Right cardiac atrium (tissue), 5 donors: Measurements from ENCODE around the gene NRBP1. TPM values are rescaled to one million over a fixed set of nuclear protein-coding genes. Genes with fewer than 3 reads are reported as not detected.
A peak's percentile ranks its signal among the peaks of the same experiment; 100 is the strongest.

ENCODE experiments used
- ATAC-seq, 2 donors: fragments of 200-7000 bp; cut with Tn5 transposase; one replicate each; pipeline versions ENCODE4 v1.8.0 to v1.9.1; 2020; ENCODE audit warnings: moderate library complexity in 2 of 2, mild to moderate bottlenecking in 1 of 2
- DNase-seq, 3 donors: peaks; one replicate each; pipeline ENCODE4 v3.0.0-alpha.2; 2020
- H3K27ac ChIP-seq: one replicate; pipeline ENCODE4 v1.5.1; 2013; ENCODE audit warnings: mild to moderate bottlenecking, low read length, control low read depth, moderate library complexity
- H3K27me3 ChIP-seq: one replicate; pipeline ENCODE4 v1.6.1; 2013; ENCODE audit not compliant: control insufficient read depth, insufficient read depth
- H3K4me1 ChIP-seq: one replicate; pipeline ENCODE4 v1.6.1; 2013; ENCODE audit warnings: low read length; ENCODE audit not compliant: control insufficient read depth, insufficient read depth
- H3K4me3 ChIP-seq: one replicate; pipeline ENCODE4 v1.5.1; 2013; ENCODE audit warnings: low read length, control low read depth
- H3K9me3 ChIP-seq: one replicate; pipeline ENCODE4 v1.6.1; 2013; ENCODE audit warnings: low read length; ENCODE audit not compliant: control insufficient read depth
- whole genome bisulfite sequencing: extraction: QIAGEN DNeasy Blood & Tissue Kit; methylation state at CpG from one replicate; pipeline ENCODE4 v1.1.7; 2013; 5-methylcytosine and 5-hydroxymethylcytosine counted together
- intact Hi-C, 4 donors: fragments of 100-400 bp; cut with DNase I; formaldehyde crosslinking; loops; one replicate each; pipeline versions ENCODE4 v1.11.0 to v1.14.0; 2022 to 2023
- polyA plus RNA-seq: library from polyadenylated mRNA; stranded (reverse); fragments of 200-250 nt; gene quantifications from one replicate; pipeline ENCODE4 v1.2.3, GENCODE V29; 2013
- total RNA-seq, 4 donors: library from RNA; stranded (reverse); fragmentation: NEBNext Ultra II Directional; extraction: Animal tissue kit (Norgen Biotek cat#: 25700); gene quantifications; one replicate each; pipeline ENCODE4 v1.2.1, GENCODE V29; 2021
- donor health status: healthy with polysubstance abuse.
- donor health status: DM: no; HTN: yes; CAD: no.
- donor health status: DM: no; HTN: no; CAD: no.
- donor health status: DM: no; HTN: yes; CAD: no; lungs with severe emphysema.
- donor health status: DM: yes; HTN: yes; CAD: no.

Gene NRBP1
- total and polyA plus RNA-seq, 5 donors, result 37.7 to 61.3 (median 50.1) TPM

GRCh38 chr2:27451095-27451494, 22.7 kb downstream of the NRBP1 start:
- H3K4me3 ChIP-seq, result no peak overlapping the region
- ATAC-seq (no peak), DNase-seq (no peak)
- H3K27me3 ChIP-seq, result no peaks in the 10 kb centered on the region
- intact Hi-C loops, result no loop called here
- H3K4me1 ChIP-seq, result no peaks in the 10 kb centered on the region
- WGBS, result 45% methylated on average over 1 of the region's 1 CpG
- H3K27ac ChIP-seq, result no peak overlapping the region
- H3K9me3 ChIP-seq, result no peaks in the 10 kb centered on the region

- DNase-seq (no peak), ATAC-seq (no peak)
- intact Hi-C loops, result no loop called here
- Histone ChIP-seq H3K9me3 (no peaks in the 10 kb centered on the region), H3K27me3 (no peaks in the 10 kb centered on the region), H3K4me1 (no peaks in the 10 kb centered on the region), H3K27ac (no peak overlapping the region), H3K4me3 (no peak overlapping the region)
- WGBS, result 94% methylated on average over 7 of the region's 7 CpGs
Measured at GRCh38 chr2:27453968-27454367, 25.5 kb downstream of the NRBP1 start.

- 71% methylated on average over 8 of the region's 8 CpGs for WGBS
- ATAC-seq, result no peak
- H3K4me1 ChIP-seq, result no peaks in the 10 kb centered on the region
- intact Hi-C loops, result no loop called here
- DNase-seq, result no peak
- no peak overlapping the region for H3K4me3 ChIP-seq
- H3K27me3 ChIP-seq, result no peaks in the 10 kb centered on the region
- no peak overlapping the region for H3K27ac ChIP-seq
- no peaks in the 10 kb centered on the region for H3K9me3 ChIP-seq
Measured at GRCh38 chr2:27461118-27461517, 32.7 kb downstream of the NRBP1 start.

GRCh38 chr2:27464443-27464842, 36.0 kb downstream of the NRBP1 start:
- intact Hi-C loops, result no loop called here
- DNase-seq (no peak), ATAC-seq (no peak)
- Histone ChIP-seq H3K27ac (no peak overlapping the region), H3K9me3 (no peaks in the 10 kb centered on the region), H3K27me3 (no peaks in the 10 kb centered on the region), H3K4me3 (no peak overlapping the region), H3K4me1 (no peaks in the 10 kb centered on the region)
- 96% methylated on average over 7 of the region's 7 CpGs for WGBS

GRCh38 chr2:27471961-27472360, 43.5 kb downstream of the NRBP1 start:
- H3K9me3 ChIP-seq, result no peaks in the 10 kb centered on the region
- H3K4me3 ChIP-seq, result no peak overlapping the region
- no peak for ATAC-seq
- H3K27ac ChIP-seq, result no peak overlapping the region
- no peak for DNase-seq
- 92% methylated on average over 5 of the region's 5 CpGs for WGBS
- no peaks in the 10 kb centered on the region for H3K27me3 ChIP-seq
- intact Hi-C loops, result no loop called here
- H3K4me1 ChIP-seq, result no peaks in the 10 kb centered on the region

GRCh38 chr2:27485496-27485895, 57.1 kb downstream of the NRBP1 start:
- H3K4me1 ChIP-seq, result peaks cover 3% of the 10 kb centered on the region
- no peaks in the 10 kb centered on the region for H3K9me3 ChIP-seq
- ATAC-seq, result no peak
- intact Hi-C loops, result no loop called here
- H3K27ac ChIP-seq, result no peak overlapping the region
- no peaks in the 10 kb centered on the region for H3K27me3 ChIP-seq
- 75% methylated on average over 3 of the region's 3 CpGs for WGBS
- H3K4me3 ChIP-seq, result no peak overlapping the region
- DNase-seq, result no peak

GRCh38 chr2:27489118-27489497, 60.7 kb downstream of the NRBP1 start:
- Histone ChIP-seq H3K4me3 (peak overlapping the region; percentile 77), H3K9me3 (no peaks in the 10 kb centered on the region), H3K4me1 (peaks cover 3% of the 10 kb centered on the region), H3K27ac (peak overlapping the region; percentile 23), H3K27me3 (no peaks in the 10 kb centered on the region)
- ATAC-seq (peak in 1 of 2 donors; percentile 7), DNase-seq (no peak)
- intact Hi-C loops, result no loop called here
- 5% methylated on average over 11 of the region's 11 CpGs for WGBS

GRCh38 chr2:27489498-27490397, 61.3 kb downstream of the NRBP1 start, which contains the start of gene IFT172:
Gene IFT172, minus strand, starts transcription at chr2:27489743. Its CDS starts 90 bp downstream, at chr2:27489653.
- H3K4me1 ChIP-seq, result peaks cover 3% of the 10 kb centered on the region
- no peaks in the 10 kb centered on the region for H3K27me3 ChIP-seq
- peak within 1 kb of the TSS; percentile 77 for H3K4me3 ChIP-seq
- no peaks in the 10 kb centered on the region for H3K9me3 ChIP-seq
- intact Hi-C loops, result no loop called here
- peak; percentile 99 to 100 (median 100) for DNase-seq
- peak; percentile 97 to 98 for ATAC-seq
- WGBS, result 7% methylated on average over 43 of the region's 43 CpGs
- peak within 1 kb of the TSS; percentile 60 for H3K27ac ChIP-seq

Other genes with a start within 250 kb of the NRBP1 start
- gene ATRAID, start 216.6 kb upstream of the NRBP1 start, total RNA-seq, result 100 to 1,000 TPM; 124 to 177 (median 144) TPM
- gene ATRAID, start 216.6 kb upstream of the NRBP1 start, polyA plus RNA-seq, result 256 TPM
- 10 to 100 TPM in 3 of 4 donors, 1 to 10 TPM in 1; 8.1 to 14.1 (median 12.8) TPM for gene SLC5A6, start 216.4 kb upstream of the NRBP1 start, total RNA-seq
- 7.8 TPM for gene SLC5A6, start 216.4 kb upstream of the NRBP1 start, polyA plus RNA-seq
- 10 to 100 TPM in 2 of 4 donors, 1 to 10 TPM in 2; 9.0 to 12.0 (median 10.0) TPM for gene CAD, start 211.3 kb upstream of the NRBP1 start, total RNA-seq
- gene CAD, start 211.3 kb upstream of the NRBP1 start, polyA plus RNA-seq, result 6.0 TPM
- gene SLC30A3, start 165.6 kb upstream of the NRBP1 start, total RNA-seq, result 10 to 100 TPM in 1 of 4 donors, 1 to 10 TPM in 3; 9.4 to 17.3 (median 9.6) TPM
- gene SLC30A3, start 165.6 kb upstream of the NRBP1 start, polyA plus RNA-seq, result 7.3 TPM
- 1 to 10 TPM; 1.3 to 3.0 (median 1.8) TPM for gene DNAJC5G, start 153.2 kb upstream of the NRBP1 start, total RNA-seq
- gene DNAJC5G, start 153.2 kb upstream of the NRBP1 start, polyA plus RNA-seq, result 2.2 TPM
- gene TRIM54, start 146.2 kb upstream of the NRBP1 start, total RNA-seq, result 100 to 1,000 TPM; 101 to 188 (median 149) TPM
- 144 TPM for gene TRIM54, start 146.2 kb upstream of the NRBP1 start, polyA plus RNA-seq
- gene UCN, start 120.2 kb upstream of the NRBP1 start, total RNA-seq, result 1 to 10 TPM in 3 of 4 donors, under 1 TPM in 1; 0.96 to 3.3 (median 1.5) TPM
- 0.72 TPM for gene UCN, start 120.2 kb upstream of the NRBP1 start, polyA plus RNA-seq
- 10 to 100 TPM; 40.3 to 77.1 (median 56.4) TPM for gene MPV17, start 105.5 kb upstream of the NRBP1 start, total RNA-seq
- 98.2 TPM for gene MPV17, start 105.5 kb upstream of the NRBP1 start, polyA plus RNA-seq
- 10 to 100 TPM; 24.8 to 32.1 (median 26.6) TPM for gene GTF3C2, start 71.9 kb upstream of the NRBP1 start, total RNA-seq
- gene GTF3C2, start 71.9 kb upstream of the NRBP1 start, polyA plus RNA-seq, result 16.9 TPM
- 10 to 100 TPM; 31.8 to 36.0 (median 33.9) TPM for gene EIF2B4, start 58.3 kb upstream of the NRBP1 start, total RNA-seq
- gene EIF2B4, start 58.3 kb upstream of the NRBP1 start, polyA plus RNA-seq, result 31.2 TPM
- 10 to 100 TPM; 61.7 to 74.8 (median 68.2) TPM for gene SNX17, start 58.0 kb upstream of the NRBP1 start, total RNA-seq
- 54.8 TPM for gene SNX17, start 58.0 kb upstream of the NRBP1 start, polyA plus RNA-seq
- 10 to 100 TPM in 1 of 4 donors, 1 to 10 TPM in 3; 8.1 to 13.1 (median 8.5) TPM for gene ZNF513, start 47.9 kb upstream of the NRBP1 start, total RNA-seq
- 9.6 TPM for gene ZNF513, start 47.9 kb upstream of the NRBP1 start, polyA plus RNA-seq
- 10 to 100 TPM; 31.5 to 40.4 (median 37.3) TPM for gene PPM1G, start 19.0 kb upstream of the NRBP1 start, total RNA-seq
- gene PPM1G, start 19.0 kb upstream of the NRBP1 start, polyA plus RNA-seq, result 35.0 TPM
- 1 to 10 TPM in 1 of 4 donors, under 1 TPM in 2, not detected in 1; 0.59 to 1.3 (median 0.82) TPM for gene KRTCAP3, start 13.8 kb downstream of the NRBP1 start, total RNA-seq
- 0.38 TPM for gene KRTCAP3, start 13.8 kb downstream of the NRBP1 start, polyA plus RNA-seq
- 10 to 100 TPM; 17.0 to 29.5 (median 26.7) TPM for gene IFT172, start 61.1 kb downstream of the NRBP1 start, total RNA-seq
- 25.4 TPM for gene IFT172, start 61.1 kb downstream of the NRBP1 start, polyA plus RNA-seq
- gene FNDC4, start 66.6 kb downstream of the NRBP1 start, total RNA-seq, result 10 to 100 TPM in 2 of 4 donors, 1 to 10 TPM in 2; 5.4 to 22.5 (median 8.5) TPM
- 10.7 TPM for gene FNDC4, start 66.6 kb downstream of the NRBP1 start, polyA plus RNA-seq
- 1 to 10 TPM in 1 of 4 donors, under 1 TPM in 3; 0.44 to 1.0 (median 0.57) TPM for gene GCKR, start 68.2 kb downstream of the NRBP1 start, total RNA-seq
- 0.50 TPM for gene GCKR, start 68.2 kb downstream of the NRBP1 start, polyA plus RNA-seq
- 10 to 100 TPM; 24.0 to 26.5 (median 24.8) TPM for gene ZNF512, start 154.4 kb downstream of the NRBP1 start, total RNA-seq
- 11.9 TPM for gene ZNF512, start 154.4 kb downstream of the NRBP1 start, polyA plus RNA-seq
- gene CCDC121, start 200.4 kb downstream of the NRBP1 start, total RNA-seq, result 1 to 10 TPM; 3.1 to 8.1 (median 6.4) TPM
- 4.1 TPM for gene CCDC121, start 200.4 kb downstream of the NRBP1 start, polyA plus RNA-seq
- gene GPN1, start 200.4 kb downstream of the NRBP1 start, total RNA-seq, result 10 to 100 TPM; 15.9 to 21.8 (median 17.8) TPM
- gene GPN1, start 200.4 kb downstream of the NRBP1 start, polyA plus RNA-seq, result 15.5 TPM
- 10 to 100 TPM; 27.3 to 30.9 (median 29.0) TPM for gene SUPT7L, start 235.0 kb downstream of the NRBP1 start, total RNA-seq
- gene SUPT7L, start 235.0 kb downstream of the NRBP1 start, polyA plus RNA-seq, result 26.8 TPM
- 10 to 100 TPM; 19.4 to 21.8 (median 21.2) TPM for gene SLC4A1AP, start 235.3 kb downstream of the NRBP1 start, total RNA-seq
- 19.9 TPM for gene SLC4A1AP, start 235.3 kb downstream of the NRBP1 start, polyA plus RNA-seq